ENCODE results near the gene CYB561D1. TPM values are rescaled to one million over a fixed set of nuclear protein-coding genes. Genes with fewer than 3 reads are reported as not detected.

CYB561D1 gene
- total and polyA plus RNA-seq, 2 of the 8 experiments (the other 6 are each of a cell fraction or from before 2014, with no cell fraction given) = 3.6 to 3.8 TPM

DNA sequence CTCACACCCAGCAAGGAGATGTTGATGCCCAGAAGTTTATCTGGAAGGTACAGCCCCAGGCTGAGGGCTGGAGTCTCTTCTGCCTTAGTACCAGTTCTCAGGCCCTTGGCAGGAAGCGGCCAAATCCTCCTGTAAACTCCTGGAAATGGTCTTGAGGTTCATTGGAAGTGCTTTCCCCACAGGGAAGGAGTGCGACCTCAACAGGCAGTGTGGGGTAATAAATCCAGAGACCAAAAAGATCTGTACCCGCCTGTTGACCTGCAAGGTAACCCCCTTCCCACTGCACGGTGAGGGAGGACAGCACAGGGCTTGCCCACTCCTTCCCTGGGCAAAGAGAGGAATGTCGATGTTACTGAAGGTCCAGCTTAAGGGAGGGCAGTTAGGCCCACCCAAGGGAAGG, 5.7 kb upstream of the CYB561D1 start:
- peaks cover 0 to 1% of the 10 kb centered on the region in 2 experiments for H4K20me1 ChIP-seq (replicated peaks in 1 of 2; ENCODE audit: control insufficient read depth in 1 of 2, insufficient read depth in 2 of 2, low read length in 2 of 2)
- H3K4me3 ChIP-seq (ENCODE audit: extremely low read depth in 1 of 4, insufficient read depth in 2 of 4, low read depth in 3 of 4, low read length in 4 of 4) = no peak overlapping the region
- H3K23ac ChIP-seq (ENCODE audit: insufficient read length) = no peak overlapping the region
- H3K4me2 ChIP-seq (ENCODE audit: insufficient read depth in 1 of 2, low read depth in 2 of 2, low read length in 2 of 2) = no peak overlapping the region
- no peak overlapping the region for H3K14ac ChIP-seq (ENCODE audit: insufficient read length)
- H2BK12ac ChIP-seq (ENCODE audit: low read depth, low read length) = no peak overlapping the region
- H3K4ac ChIP-seq (replicated peaks; ENCODE audit: insufficient read length, low read depth, low read length) = no peak overlapping the region
- H3K79me2 ChIP-seq (ENCODE audit: control insufficient read depth in 1 of 2, insufficient read depth in 2 of 2, low read length in 2 of 2) = no peaks in the 10 kb centered on the region
- no peak overlapping the region for H2BK15ac ChIP-seq (ENCODE audit: low read length)
- TF ChIP-seq CTCF (IDR thresholded peaks at IDR 0.05; ENCODE audit: control extremely low read depth in 1 of 3, insufficient read depth in 1 of 3, low read depth in 1 of 3, low read length in 3 of 3) = peak in 2 of 3 experiments; percentile 30 to 55; a peak in 2 of 4 replicates
- no peak for TF ChIP-seq RFX5 (IDR thresholded peaks at IDR 0.05; ENCODE audit: borderline replicate concordance, low read depth, low read length)
- peak in 1 of 2 experiments; percentile 40; a peak in 2 of 4 replicates for TF ChIP-seq RAD21 (IDR thresholded peaks at IDR 0.05 in 1 of 2, conservative IDR thresholded peaks at IDR 0.05 in 1 of 2; ENCODE audit: low read depth in 2 of 2, low read length in 2 of 2)
- TF ChIP-seq TAF7 (optimal IDR thresholded peaks at IDR 0.05; ENCODE audit: borderline replicate concordance, low read depth, low read length) = no peak
- TF ChIP-seq CTBP2 (IDR thresholded peaks at IDR 0.05; ENCODE audit: borderline replicate concordance, insufficient read depth, insufficient read length, low read length) = no peak
- no peak overlapping the region for H2BK5ac ChIP-seq (ENCODE audit: low read depth, low read length)
- H2BK120ac ChIP-seq (replicated peaks; ENCODE audit: low read depth, low read length) = no peak overlapping the region
- 70% methylated on average over 5 of the region's 5 CpGs; no CpG with 5 or more reads in 1 of the 2 experiments for WGBS, 2 experiments (ENCODE audit: extremely low coverage in 1 of 2, insufficient coverage in 1 of 2, insufficient read length in 1 of 2, insufficient replicate concordance in 2 of 2, low coverage in 1 of 2, low lambda C conversion rate in 2 of 2, missing lambda C conversion rate in 1 of 2)
- H3K56ac ChIP-seq (replicated peaks; ENCODE audit: insufficient read length, low read depth, low read length) = no peak overlapping the region
- H4K8ac ChIP-seq (ENCODE audit: extremely low read depth, insufficient read depth, low read length) = no peak overlapping the region
- H3K36me3 ChIP-seq (ENCODE audit: control insufficient read depth in 2 of 4, insufficient read depth in 4 of 4, low read length in 3 of 4) = no peaks in the 10 kb centered on the region; a peak in 1 of 8 replicates
- ChIA-PET POLR2A (ENCODE audit: partially characterized antibody) (interaction anchor here (0.7 to 2.7 kb wide), 2 partner anchors 51 to 180 kb away, joined by 3 to 6 read pairs; partner anchors contain the start of gene GPR61), CTCF (ENCODE audit: partially characterized antibody) (interaction anchor here (0.6 to 43.7 kb wide), 7 partner anchors 9 to 183 kb away, joined by 3 to 1755 read pairs (median 3); partner anchors contain the start of genes AMIGO1, ATXN7L2, GPR61 and PSMA5)
- no peak overlapping the region for H2BK20ac ChIP-seq (ENCODE audit: low read length)
- no peaks in the 10 kb centered on the region; the same call in 1 of the 2 replicates for H3K79me1 ChIP-seq (ENCODE audit: low read depth, low read length)
- peaks cover 13% of the 10 kb centered on the region for H3K23me2 ChIP-seq (ENCODE audit: low read depth, low read length)
- peaks cover 0 to 6% (median 2%) of the 10 kb centered on the region in 4 experiments; a peak in 3 of 7 replicates for H3K4me1 ChIP-seq (replicated peaks in 1 of 4; ENCODE audit: control insufficient read depth in 3 of 4, insufficient read depth in 4 of 4, low read length in 3 of 4)
- no peak overlapping the region for H3K9ac ChIP-seq (replicated peaks in 1 of 4; ENCODE audit: extremely low read depth in 1 of 4, low read depth in 3 of 4, low read length in 3 of 4)
- no peak overlapping the region for H2AK5ac ChIP-seq (ENCODE audit: low read depth, low read length)
- no peak overlapping the region for H4K5ac ChIP-seq (ENCODE audit: insufficient read length, low read depth, low read length)
- no peaks in the 10 kb centered on the region for H3K9me3 ChIP-seq (ENCODE audit: insufficient read depth in 2 of 2, low read depth in 1 of 2, low read length in 1 of 2)
- no peak overlapping the region for H2AFZ ChIP-seq (ENCODE audit: low read length)
- DNase-seq (ENCODE audit: low read depth in 1 of 2, low spot score in 2 of 2) (peak in 1 of 2 experiments; percentile 50), FAIRE-seq (no peak)
- H3K27me3 ChIP-seq (replicated peaks in 1 of 4; ENCODE audit: control insufficient read depth in 3 of 4, extremely low read depth in 1 of 4, insufficient read depth in 3 of 4, low read length in 3 of 4) = no peaks in the 10 kb centered on the region
- no peak overlapping the region for H4K91ac ChIP-seq (replicated peaks; ENCODE audit: insufficient read length, low read length)
- H3K18ac ChIP-seq (ENCODE audit: extremely low read depth, low read length) = no peak overlapping the region
- no peak overlapping the region; the same call in 1 of the 2 replicates for H3K27ac ChIP-seq (ENCODE audit: low read depth, low read length)

Data from H1 (cell line).